ENCODE data around the gene GAL3ST2.
"Not testable (repeated sequence)": the region's sequence is repeated elsewhere in the genome, so short reads cannot be mapped to it uniquely, and the experiment has no call there.

Gene GAL3ST2

DNA sequence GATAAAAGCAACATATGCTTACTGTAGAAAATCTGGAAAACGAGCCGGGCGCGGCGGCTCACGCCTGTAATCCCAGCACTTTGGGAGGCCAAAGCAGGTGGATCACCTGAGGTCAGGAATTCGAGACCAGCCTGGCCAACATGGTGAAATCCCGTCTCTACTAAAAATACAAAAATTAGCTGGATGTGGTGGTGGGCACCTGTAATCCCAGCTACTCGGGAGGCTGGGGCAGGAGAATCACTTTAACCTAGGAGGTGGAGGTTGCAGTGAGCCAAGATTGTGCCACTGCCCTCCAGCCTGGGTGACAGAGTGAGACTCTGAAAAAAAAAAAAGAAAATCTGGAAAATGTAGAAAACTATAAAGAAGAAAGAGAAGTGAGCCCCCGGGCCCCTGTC lies 41.2 kb downstream of the GAL3ST2 start:
- DNase-seq (ENCODE audit: low read depth in 2 of 2, low spot score in 1 of 2) = not testable (repeated sequence)

DNA sequence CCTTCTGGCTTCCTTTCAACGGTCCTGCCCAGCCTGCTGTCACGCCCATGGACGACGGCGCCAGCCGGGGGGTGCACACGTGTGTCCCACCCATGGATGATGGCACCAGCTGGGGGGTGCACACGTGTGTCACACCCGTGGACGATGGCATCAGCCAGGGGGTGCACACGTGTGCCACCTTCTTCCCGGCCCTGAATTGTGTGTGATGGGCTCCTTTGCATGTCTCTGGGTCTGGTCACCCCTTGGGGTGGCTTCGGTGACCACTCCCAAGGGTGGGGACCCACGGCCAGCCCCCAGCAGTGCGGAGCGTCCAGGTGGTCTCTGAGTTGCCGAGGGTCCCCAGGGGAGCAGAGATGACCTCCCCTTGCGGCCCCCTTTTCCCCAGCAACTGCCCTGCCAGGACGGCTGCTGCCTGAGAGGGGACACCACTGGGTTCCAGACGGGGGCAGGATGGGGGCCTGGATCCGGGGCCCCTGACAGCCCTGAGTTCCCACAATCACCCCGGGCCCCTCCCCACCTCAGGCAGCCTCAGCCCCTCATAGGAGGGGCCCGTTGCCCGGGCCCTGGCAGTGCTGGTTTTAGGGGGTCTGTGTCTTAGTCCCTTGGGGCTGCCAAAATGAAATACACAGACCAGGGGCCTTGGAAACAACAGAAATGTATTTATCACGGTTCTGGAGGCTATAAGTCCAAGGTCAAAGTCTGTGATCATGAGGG lies 41.8 kb downstream of the GAL3ST2 start:
- no peak for DNase-seq (ENCODE audit: low read depth in 2 of 2, low spot score in 1 of 2)

DNA sequence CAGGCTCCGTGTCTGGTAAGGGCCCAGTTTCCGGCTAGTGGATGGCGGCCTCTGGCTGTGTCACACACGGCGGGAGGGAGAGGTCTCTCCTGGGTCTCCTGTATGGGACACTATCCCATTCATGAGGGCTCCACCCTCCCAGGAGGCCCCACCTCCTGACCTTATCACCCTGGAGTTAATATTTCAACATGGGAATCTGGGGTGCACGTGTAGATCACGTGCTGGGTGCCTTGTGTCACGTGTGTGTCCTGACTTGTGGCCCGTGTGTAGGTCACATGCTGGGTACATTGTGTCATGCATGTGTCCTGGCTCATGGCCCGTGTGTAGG lies 42.3 kb downstream of the GAL3ST2 start:
- no peak for DNase-seq (ENCODE audit: low read depth in 2 of 2, low spot score in 1 of 2)

DNA sequence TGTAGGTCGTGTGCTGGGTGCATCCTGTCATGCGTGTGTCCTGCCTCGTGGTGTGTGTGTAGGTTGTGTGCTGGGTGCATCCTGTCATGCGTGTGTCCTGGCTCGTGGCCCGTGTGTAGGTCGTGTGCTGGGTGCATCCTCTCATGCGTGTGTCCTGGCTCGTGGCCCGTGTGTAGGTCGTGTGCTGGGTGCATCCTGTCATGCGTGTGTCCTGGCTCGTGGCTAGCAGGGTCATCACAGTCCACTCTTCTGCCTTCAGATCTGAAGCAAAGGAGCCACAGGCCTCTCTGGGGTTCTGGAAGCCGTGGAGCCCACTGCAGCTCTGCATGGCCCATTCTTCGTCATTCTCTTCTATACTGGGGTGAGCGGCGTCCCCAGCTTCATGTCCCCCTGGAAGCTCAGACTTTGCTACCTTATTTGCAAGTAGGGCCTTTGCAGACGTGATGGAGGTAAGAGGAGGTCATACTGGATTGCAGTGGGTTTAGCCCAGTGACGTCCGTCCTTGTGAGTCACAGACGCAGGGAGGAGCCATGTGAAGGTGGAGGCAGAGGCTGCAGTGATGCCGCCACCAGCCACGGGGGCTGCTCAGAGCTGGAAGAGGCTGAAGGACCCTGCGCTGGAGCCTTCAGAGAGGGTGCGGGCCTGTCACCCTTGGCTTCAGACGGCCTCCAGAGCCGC lies 43.5 kb downstream of the GAL3ST2 start:
- DNase-seq (ENCODE audit: low read depth in 2 of 2, low spot score in 1 of 2) = not testable (repeated sequence)

DNA sequence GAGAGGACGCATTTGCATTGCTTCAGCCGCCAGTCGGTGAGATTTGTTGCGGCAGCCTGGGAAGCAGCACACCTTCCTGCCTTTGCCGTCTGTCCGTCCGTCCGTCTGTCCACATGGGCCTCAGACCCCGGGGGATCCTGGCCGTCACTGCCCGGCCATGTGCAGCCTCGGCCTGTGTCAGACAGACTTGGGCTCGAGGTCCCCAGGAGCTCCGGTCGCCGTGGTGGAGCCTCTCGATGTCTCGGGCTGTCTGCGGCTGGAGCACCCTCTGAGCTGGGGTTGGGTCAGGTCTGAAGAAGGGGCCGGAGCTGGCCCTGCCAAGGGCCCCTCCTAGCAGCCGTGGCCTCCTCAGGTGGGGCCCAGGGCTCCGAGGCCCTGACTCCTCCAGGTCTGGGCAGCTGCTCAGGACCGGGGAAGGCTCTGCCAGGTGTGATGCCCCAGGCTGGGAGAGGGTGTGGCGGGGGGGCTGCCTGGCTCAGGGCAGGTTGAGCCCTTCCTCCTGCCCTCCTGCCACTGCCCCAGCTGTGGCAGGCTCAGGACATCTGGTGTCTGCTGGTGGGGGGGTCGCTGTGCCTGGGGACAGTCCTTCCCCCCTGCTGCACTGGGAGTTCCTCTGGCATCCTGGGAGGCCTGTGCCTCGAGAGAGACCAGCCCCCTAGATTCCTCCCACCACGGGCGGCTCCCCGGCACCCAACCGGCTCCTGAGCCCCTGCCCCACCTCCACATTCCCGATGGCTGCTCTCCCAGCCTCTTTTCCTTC lies 44.2 kb downstream of the GAL3ST2 start:
- DNase-seq (ENCODE audit: low read depth in 2 of 2, low spot score in 1 of 2) = no peak

DNA sequence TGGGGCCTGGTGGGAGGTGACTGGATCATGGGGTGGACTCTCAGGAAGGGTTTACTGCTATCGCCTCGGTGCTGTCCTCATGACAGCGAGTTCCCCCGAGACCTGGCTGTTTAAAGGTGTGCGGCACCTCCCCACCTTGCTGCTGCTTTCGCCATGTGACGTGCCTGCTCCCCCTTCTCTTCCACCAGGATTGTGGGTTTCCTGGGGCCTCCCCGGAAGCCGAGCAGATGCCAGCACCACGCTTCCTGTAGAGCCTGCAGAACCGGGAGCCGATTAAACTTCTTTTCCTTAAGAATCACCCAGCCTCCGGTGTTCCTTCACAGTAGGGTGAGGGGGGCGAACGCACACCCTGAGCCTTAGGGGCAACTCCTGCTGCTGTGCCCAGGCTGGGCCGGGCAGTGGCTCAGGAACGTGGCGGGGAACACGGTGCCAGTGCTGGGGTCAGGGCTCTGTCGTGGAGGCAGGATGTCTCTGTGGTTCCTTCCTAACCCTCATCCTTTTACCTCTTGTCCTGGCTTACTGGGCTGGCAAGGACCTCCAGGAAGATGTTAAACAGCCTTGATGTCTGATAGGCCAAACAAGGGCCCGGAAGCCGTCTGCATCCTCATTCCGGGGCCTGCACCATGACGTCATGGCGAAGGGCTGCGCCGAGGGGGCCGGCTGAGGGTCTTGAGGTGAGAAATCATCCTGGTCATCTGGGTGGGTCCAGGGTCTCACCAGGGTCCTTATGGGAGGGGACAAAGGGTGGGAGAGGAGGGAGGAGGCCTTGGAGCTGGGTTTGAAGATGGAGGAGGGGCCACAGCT lies 45.0 kb downstream of the GAL3ST2 start:
- no peak for DNase-seq (ENCODE audit: low read depth in 2 of 2, low spot score in 1 of 2)

DNA sequence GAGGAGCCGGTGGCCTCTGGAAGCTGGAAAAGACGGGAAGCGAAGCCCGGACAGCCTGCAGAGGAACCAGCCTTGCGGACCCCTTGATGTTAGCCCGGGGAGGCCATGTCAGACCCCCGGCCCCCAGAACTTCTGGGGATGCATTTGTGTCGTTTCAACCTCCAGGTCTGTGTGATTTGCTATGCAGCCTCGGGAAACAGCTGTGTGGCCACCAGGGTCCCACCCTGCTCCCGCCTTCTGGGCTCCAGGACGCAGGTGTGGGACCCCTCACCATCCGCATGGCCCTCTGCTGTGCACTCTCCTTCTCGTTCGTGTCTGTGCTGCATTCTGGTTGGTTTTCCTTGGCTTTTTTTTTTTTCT lies 45.6 kb downstream of the GAL3ST2 start:
- no peak for DNase-seq (ENCODE audit: low read depth in 2 of 2, low spot score in 1 of 2)

DNA sequence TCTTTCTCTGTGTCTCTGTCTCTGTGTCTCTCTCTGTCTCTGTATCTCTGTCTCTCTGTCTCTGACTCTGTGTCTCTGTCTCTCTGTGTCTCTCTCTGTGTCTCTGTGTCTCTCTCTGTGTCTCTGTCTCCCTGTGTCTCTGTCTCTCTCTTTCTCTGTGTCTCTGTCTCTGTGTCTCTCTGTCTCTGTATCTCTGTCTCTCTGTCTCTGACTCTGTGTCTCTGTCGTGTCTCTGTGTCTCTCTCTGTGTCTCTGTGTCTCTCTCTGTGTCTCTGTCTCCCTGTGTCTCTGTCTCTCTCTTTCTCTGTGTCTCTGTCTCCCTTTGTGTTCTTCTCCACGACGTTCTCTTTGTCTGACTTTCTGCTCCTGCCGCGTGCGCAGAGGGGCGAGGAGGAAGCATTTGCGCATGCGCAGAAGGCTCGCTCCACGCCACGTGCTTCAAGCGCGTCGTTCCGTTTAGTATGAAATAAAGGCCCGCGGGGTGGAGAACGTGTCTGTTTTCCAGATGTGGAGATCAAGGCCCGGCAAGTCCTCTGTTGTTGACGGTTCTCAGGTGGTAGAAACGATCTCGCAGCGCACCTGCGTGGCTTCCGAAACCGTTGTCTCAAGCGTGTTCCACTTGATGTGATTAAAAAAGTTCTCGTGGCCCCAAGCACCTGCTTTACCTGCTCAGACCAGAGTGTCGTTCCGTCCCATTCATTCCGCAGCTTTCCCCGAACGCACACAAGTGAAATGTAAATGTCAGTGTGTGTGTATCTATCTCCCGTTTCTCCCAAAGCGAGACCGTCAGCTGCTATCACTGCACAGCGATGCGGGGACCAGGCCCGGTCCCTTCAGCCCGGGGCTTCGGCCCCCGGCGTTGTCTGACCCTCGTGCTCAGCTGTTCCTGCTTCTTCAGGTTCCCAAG lies 47.2 kb downstream of the GAL3ST2 start:
- not testable (repeated sequence) for DNase-seq (ENCODE audit: low read depth in 2 of 2, low spot score in 1 of 2)

DNA sequence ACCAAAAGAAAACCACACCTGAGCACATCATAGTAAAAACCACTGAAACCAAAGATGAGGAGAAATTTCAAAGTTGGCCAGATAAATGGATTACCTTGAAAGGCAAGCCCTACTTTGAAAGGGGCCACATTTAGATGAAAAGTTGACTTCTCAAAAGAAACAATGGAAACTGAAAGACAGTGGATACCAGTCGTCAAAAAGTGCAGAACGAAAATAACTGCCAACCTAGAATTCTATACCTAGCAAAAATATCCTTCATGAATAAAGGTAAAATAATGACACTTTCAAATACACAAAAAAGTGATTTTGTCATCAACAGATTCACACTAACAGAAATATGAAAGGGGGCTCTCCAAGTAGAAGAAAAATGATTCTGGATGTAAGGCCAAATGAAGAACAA lies 50.8 kb downstream of the GAL3ST2 start:
- DNase-seq (ENCODE audit: low read depth in 2 of 2, low spot score in 1 of 2) = no peak

DNA sequence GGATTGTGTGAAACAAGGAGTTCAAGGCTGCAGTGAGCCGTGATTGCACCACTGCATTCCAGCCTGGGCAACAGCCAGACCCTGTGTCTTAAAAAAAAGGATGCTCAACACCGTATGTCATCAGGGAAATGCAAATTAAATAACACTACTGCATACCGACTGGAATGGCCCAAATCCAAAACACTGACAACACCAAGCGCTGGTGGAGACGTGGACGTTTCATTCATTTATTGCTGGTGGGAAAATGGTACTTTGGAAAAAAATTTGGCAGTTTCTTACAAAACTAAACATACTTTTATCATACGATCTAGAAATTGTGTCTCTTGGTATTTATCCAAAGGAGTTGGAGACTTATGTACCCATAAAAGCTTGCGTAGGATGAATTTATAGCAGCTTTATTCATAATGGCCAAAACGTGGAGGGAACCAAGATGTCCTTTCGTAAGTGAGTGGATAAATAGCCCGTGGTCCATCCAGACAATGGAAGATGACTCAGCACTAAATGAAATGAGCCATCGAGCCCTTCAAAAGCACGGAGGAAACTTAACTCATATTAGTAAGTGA lies 56.6 kb downstream of the GAL3ST2 start:
- DNase-seq (ENCODE audit: low read depth in 2 of 2, low spot score in 1 of 2) = no peak

DNA sequence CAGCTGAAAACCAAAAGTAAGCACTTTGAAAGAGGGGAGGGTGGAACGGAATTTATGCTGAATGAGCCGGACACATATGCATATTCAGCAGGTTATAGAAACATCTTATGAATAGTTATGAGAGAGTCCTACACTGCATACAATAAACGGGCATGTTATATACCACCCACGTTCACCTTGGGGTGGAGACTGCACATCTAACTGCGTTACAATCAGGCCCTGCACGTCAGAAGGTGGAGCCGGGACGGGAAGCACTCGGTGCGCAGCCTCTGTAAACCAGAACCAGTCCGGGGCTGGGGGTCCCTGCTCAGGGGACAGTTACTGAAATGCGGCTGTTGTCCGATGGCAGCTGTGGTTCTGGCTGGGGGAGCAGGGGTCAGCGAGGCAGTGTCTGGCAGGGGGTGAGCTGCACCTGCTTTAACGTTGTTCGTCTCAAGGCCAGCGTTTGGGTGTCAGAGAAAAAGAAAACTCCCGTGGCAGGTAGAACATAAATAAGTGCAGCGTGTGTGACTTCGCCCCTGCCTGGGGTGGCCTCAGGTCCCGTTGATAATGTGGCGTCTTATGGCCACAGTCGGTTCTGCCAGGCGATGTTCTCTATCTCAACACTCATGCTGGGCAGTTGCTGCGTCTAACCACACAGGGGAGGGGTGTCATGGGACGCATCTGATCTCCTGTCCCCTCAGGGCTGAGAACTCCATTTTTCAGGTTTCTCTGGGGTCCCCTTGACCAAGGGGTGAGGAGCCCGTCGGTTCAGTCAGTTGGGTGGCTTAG lies 57.3 kb downstream of the GAL3ST2 start:
- not testable (repeated sequence) for DNase-seq (ENCODE audit: low read depth in 2 of 2, low spot score in 1 of 2)

DNA sequence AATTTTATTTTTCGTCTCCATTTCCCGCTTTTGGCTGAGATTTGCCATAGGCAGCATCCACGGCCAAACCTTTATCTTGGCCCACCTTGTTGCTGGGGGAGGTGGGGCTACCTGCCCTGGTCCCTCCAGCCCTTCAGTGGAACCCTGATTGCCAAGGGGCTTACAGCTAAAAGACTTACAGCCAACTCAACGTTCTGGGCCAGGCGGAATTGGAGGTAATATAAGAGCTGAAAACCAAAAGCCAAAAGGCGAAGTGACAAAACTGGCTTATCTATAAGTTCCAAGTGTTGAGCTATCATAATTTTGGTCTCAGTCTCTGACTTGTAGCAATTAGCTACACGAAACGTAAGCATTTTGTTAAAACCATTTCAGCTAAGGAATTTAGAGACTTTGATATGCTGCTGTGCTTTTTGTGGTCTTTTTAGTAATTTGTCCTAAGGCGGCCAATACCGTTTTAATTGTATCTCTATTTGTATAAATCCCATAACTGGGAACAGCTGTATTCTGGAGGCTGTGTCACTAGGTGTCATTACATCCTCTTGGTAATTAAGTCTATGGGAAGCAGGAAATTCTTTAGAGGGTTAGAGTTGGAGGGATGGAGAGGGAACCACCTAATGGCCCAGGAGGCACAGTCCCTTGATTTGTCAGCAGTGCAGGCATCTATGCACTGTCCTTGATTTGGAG lies 58.0 kb downstream of the GAL3ST2 start:
- no peak for DNase-seq (ENCODE audit: low read depth in 2 of 2, low spot score in 1 of 2)

DNA sequence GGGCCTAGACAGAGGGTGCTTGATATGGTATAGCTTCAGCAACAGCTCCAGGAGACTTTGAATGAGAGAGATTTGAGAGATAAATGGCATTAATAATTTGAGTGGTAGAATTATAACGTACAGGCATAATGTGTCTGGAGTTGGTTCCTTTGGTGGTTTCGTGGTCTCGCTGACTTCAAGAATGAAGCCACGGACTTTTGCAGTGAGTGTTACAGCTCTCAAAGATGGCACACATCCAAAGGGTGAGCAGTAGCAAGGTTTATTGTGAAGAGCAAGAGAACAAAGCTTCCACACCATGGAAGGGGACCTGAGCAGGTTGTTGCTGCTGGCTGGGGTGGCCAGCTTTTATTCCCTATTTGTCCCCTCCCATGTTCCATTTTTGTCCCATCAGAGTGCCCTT lies 59.0 kb downstream of the GAL3ST2 start:
- DNase-seq (ENCODE audit: low read depth in 2 of 2, low spot score in 1 of 2) = no peak

DNA sequence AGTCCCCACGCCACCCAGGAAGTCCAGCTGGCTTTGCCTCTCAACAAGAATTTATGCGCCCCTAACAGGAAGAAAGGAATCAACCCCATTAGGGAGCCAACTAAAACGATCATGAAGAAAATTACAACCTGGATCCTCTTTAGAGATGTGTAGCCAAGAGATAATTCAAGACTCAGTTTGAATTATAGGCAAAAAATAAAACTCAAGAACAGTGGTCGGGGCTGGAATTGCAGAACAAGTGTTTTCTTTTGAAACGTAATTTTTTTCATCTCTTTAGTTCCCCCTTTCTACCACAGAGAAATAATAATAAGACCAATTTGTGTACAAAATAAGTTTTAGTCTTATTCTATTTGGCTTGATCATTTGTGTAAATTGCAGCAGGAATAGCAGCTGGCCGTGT lies 59.7 kb downstream of the GAL3ST2 start:
- no peak for DNase-seq (ENCODE audit: low read depth in 2 of 2, low spot score in 1 of 2)

DNA sequence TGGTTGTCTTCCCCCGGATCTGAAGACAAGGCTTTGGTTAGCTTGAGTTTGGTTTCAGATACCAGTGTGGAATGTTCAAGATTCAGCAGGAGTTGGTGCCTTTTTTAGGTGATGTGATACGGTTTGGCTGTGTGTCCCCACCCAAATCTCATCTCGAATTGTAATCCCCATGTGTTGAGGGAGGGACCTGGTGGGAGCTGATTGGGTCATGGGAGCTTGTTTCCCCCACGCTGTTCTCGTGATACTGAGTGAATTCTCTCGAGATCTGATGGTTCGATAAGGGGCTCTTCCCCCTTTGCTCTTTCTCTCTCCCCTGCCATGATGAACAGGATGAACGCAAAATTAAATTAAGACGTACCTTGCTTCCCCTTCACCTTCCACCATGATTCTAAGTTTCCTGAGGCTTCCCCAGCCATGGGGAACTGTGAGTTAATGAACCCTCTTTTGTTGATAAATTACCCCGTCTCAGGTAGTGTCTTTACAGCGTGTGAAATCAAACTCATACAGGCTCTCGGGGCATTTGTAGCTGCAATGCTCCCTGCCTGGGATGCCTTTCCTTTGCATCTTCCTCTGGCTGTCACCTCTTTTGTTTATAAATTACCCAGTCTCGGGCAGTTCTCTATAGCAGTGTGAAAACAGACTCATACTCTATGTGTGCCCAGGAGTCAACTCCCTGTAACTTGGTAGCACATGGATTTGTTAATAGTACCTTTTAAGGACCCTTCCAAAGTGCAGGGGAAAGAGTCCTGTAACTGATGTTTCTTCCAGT lies 60.8 kb downstream of the GAL3ST2 start:
- DNase-seq (ENCODE audit: low read depth in 2 of 2, low spot score in 1 of 2) = no peak

DNA sequence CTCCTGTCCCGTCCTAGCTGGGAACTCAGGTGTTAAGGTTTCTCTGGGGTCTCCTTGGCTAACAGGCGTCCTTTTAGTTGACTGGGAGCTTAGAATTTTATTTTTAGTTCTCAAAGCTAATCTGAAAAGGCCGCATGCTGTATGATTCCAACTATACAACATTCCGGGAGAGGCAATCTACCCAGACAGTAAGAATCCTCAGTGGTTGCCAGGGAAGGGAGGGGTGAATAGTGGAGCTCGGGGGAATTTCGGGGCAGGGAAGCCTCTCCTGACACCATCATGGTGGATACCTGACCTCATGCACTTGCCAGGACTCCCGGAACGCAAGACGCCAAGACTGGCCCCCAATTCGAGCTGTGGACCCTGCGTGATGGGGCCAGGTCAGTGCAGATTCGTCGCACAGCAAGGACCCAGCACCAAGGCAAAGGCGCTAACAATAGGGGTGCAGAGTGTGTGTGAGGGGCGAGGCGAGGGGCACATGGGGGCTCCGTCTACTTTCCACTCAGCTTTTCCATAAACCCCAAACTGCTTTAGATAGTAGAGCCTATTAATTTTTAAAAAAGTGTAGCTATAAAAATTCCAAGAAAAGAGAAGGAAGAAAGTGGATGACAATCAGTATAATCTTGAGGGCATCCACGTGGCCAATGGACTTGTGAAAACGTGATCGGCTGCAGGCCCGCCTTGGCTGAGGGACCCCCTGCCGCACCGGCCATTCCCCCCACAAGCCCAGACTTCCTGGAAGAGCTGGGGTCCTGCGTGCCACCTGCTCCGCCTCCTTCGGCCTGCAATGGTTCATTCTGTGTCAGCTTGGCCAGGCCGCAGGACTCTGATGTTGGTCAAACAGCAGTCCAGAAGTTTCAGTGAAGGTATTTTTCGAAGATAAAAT lies 64.8 kb downstream of the GAL3ST2 start:
- DNase-seq (ENCODE audit: low read depth in 2 of 2, low spot score in 1 of 2) = no peak

DNA sequence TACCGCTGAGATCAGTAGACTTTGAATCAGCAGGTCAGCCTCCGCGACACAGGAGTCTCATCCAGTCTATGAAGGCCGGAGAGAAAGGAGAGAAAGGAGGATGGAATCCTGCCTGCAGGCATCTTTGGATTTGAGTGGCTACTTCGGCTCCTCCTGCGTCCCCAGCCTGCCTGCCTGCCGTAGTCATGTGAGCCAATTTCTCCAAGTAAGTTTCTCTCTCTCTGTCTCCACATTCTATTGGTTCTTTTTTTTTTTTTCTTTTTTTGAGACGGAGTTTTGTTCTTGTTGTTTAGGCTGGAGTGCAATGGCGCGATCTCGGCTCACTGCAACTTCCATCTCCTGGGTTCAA lies 65.4 kb downstream of the GAL3ST2 start:
- no peak for DNase-seq (ENCODE audit: low read depth in 2 of 2, low spot score in 1 of 2)
